ENCODE measurements around the gene BCL2L12. TPM values are rescaled to one million over a fixed set of nuclear protein-coding genes. Genes with fewer than 3 reads are reported as not detected.
"Not testable (repeated sequence)": the region's sequence is repeated elsewhere in the genome, so short reads cannot be mapped to it uniquely, and the experiment has no call there.

BCL2L12 gene
- total RNA-seq, 1 donor: 5.1 TPM

DNA sequence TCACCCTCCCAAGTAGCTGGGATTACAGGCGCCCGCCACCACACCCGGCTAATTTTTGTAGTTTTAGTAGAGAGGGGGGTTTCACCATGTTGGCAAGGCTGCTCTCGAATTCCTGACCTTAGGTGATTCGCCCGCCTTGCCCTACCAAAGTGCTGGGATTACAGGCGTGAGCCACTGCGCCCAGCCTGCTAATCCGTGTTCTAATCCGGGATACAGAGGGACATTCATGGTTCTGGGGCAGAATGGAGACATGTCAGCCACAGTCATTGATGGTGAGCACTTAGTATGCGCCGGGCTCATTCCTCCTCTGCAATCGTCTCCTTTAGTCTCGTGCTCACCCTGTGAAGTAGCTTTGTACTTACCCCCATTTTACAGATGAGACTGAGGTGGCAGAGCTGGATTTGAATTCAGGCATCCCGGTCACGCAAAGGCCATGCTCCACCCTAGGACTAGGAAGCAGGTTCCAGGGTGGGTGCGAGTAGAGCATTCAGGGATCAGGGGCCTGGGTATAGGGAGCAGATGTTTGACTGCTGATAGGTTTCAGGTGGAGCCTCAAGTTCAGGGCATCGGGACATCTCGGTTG is 34.0 kb upstream of the BCL2L12 start:
- peak; percentile 74 for DNase-seq (ENCODE audit: insufficient read length, low spot score, missing footprints)

DNA sequence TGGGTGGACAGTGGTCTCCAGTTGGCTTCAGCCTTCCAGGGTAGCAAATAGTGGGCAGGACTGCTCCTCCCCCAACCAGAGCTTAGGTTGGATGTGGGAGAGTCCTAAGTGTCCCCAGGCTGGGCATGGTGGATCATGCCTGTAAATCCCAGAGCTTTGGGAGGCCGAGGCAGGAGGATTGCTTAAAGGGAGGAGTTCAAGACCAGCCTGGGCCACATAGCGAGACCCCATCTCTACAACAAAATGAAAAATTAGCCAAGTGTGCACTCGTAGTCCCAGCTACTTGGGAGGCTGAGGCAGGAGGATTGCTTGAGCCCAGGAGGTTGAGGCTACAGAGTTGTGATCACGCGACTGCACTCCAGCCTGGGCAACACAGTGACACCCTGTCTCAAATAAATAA is 33.2 kb upstream of the BCL2L12 start:
- H3K36me3 ChIP-seq (ENCODE audit: insufficient read depth, low read length): peaks cover 10% of the 10 kb centered on the region
- no peaks in the 10 kb centered on the region for H3K79me2 ChIP-seq (ENCODE audit: insufficient read depth, low read length)
- H3K9me3 ChIP-seq (ENCODE audit: low read depth, low read length): no peaks in the 10 kb centered on the region
- DNase-seq (ENCODE audit: insufficient read length, low spot score, missing footprints): no peak
- no peak overlapping the region for H3K27ac ChIP-seq (ENCODE audit: low read depth, low read length)
- no peaks in the 10 kb centered on the region for H3K27me3 ChIP-seq (ENCODE audit: insufficient read depth, low read length)
- no peak overlapping the region for H3K4me3 ChIP-seq (ENCODE audit: insufficient read depth, low read length)
- no peaks in the 10 kb centered on the region for H4K20me1 ChIP-seq (ENCODE audit: insufficient read depth, low read length)
- peaks cover 5% of the 10 kb centered on the region for H3K4me1 ChIP-seq (ENCODE audit: insufficient read depth, low read length)
- TF ChIP-seq, protein P1, sequence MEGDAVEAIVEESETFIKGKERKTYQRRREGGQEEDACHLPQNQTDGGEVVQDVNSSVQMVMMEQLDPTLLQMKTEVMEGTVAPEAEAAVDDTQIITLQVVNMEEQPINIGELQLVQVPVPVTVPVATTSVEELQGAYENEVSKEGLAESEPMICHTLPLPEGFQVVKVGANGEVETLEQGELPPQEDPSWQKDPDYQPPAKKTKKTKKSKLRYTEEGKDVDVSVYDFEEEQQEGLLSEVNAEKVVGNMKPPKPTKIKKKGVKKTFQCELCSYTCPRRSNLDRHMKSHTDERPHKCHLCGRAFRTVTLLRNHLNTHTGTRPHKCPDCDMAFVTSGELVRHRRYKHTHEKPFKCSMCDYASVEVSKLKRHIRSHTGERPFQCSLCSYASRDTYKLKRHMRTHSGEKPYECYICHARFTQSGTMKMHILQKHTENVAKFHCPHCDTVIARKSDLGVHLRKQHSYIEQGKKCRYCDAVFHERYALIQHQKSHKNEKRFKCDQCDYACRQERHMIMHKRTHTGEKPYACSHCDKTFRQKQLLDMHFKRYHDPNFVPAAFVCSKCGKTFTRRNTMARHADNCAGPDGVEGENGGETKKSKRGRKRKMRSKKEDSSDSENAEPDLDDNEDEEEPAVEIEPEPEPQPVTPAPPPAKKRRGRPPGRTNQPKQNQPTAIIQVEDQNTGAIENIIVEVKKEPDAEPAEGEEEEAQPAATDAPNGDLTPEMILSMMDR (IDR thresholded peaks at IDR 0.05; ENCODE audit: extremely low read depth, low read depth, low read length): no peak
- no peak overlapping the region for H2AFZ ChIP-seq (ENCODE audit: low read length)
- H3K4me2 ChIP-seq (ENCODE audit: insufficient read depth, low read length): no peak overlapping the region

More for the DNA sequence above, 34.0 kb upstream of the BCL2L12 start:
- Histone ChIP-seq H3K36me3 (ENCODE audit: insufficient read depth, low read length) (peaks cover 18% of the 10 kb centered on the region), H2AFZ (ENCODE audit: low read length) (no peak overlapping the region), H3K9me3 (ENCODE audit: low read depth, low read length) (no peaks in the 10 kb centered on the region), H3K4me3 (ENCODE audit: insufficient read depth, low read length) (no peak overlapping the region), H3K27ac (ENCODE audit: low read depth, low read length) (no peak overlapping the region), H3K4me2 (ENCODE audit: insufficient read depth, low read length) (no peak overlapping the region), H3K4me1 (ENCODE audit: insufficient read depth, low read length) (peaks cover 5% of the 10 kb centered on the region), H3K27me3 (ENCODE audit: insufficient read depth, low read length) (no peaks in the 10 kb centered on the region), H3K79me2 (ENCODE audit: insufficient read depth, low read length) (no peaks in the 10 kb centered on the region), H4K20me1 (ENCODE audit: insufficient read depth, low read length) (no peaks in the 10 kb centered on the region)
- TF ChIP-seq, protein P1 (IDR thresholded peaks at IDR 0.05; ENCODE audit: extremely low read depth, low read depth, low read length): no peak

DNA sequence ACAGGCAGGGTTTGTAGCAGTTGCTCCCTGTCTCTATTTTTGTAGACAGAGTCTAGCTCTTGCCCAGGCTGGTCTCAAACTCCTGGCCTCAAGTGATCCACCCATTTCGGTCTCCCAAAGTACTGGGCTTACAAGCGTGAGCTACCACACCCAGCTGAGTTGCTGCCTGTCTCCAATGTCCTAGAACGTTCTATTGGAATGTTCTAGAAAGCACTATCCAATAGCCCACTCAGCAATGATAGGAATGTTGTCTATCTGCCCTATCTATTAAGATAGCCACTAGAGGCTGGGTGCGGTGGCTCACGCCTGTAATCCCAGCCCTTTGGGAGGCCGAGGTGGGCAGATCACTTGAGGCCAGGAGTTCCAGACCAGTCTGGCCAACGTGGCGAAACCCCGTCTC is 32.5 kb upstream of the BCL2L12 start:
- not testable (repeated sequence) for H3K79me2 ChIP-seq (ENCODE audit: insufficient read depth, low read length); H4K20me1 ChIP-seq (ENCODE audit: insufficient read depth, low read length); H3K4me1 ChIP-seq (ENCODE audit: insufficient read depth, low read length); H3K36me3 ChIP-seq (ENCODE audit: insufficient read depth, low read length); H3K4me2 ChIP-seq (ENCODE audit: insufficient read depth, low read length); H3K27me3 ChIP-seq (ENCODE audit: insufficient read depth, low read length); H2AFZ ChIP-seq (ENCODE audit: low read length); H3K4me3 ChIP-seq (ENCODE audit: insufficient read depth, low read length); H3K27ac ChIP-seq (ENCODE audit: low read depth, low read length); H3K9me3 ChIP-seq (ENCODE audit: low read depth, low read length)
- peak; percentile 26 for DNase-seq (ENCODE audit: insufficient read length, low spot score, missing footprints)

DNA sequence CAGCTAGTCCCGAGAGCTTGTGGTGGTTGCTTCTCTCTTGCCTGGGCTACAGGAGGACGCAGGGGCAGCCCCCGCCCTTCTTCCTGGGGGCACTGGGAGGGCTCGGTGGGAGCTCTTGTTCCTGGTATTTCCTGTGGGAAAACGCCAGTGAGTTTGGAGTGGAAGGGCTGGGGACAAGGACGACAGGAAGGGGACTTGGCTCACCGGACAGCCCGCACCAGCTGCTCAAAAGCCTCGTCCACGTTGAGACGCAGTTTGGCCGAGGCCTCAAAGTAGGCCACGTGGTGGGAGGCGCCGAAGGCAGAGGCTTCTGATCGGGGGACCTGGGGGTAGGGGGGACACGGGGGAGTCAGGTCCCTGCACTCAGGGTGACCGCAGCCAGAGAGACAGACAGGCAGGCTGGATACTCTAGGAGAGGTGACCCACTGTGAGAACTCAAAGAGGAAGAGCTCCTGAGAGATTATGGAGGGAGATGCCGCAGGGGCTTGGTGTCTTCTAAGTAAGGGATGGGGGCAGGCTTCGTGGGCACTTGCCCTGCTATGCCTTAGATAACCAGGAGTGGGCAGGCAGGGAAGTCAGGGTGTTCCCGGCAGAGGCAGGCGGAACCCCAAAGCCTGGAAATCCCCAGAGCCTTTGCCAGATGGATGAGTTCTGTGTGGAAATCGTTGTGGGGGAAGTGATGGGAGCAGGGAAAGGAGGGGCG is 30.1 kb upstream of the BCL2L12 start:
- H4K20me1 ChIP-seq (ENCODE audit: insufficient read depth, low read length): no peaks in the 10 kb centered on the region
- no peaks in the 10 kb centered on the region for H3K9me3 ChIP-seq (ENCODE audit: low read depth, low read length)
- peaks cover 21% of the 10 kb centered on the region for H3K4me1 ChIP-seq (ENCODE audit: insufficient read depth, low read length)
- no peak overlapping the region for H3K27ac ChIP-seq (ENCODE audit: low read depth, low read length)
- no peaks in the 10 kb centered on the region for H3K27me3 ChIP-seq (ENCODE audit: insufficient read depth, low read length)
- DNase-seq (ENCODE audit: insufficient read length, low spot score, missing footprints): peak; percentile 74
- no peak overlapping the region for H2AFZ ChIP-seq (ENCODE audit: low read length)
- peaks cover 7% of the 10 kb centered on the region for H3K36me3 ChIP-seq (ENCODE audit: insufficient read depth, low read length)
- TF ChIP-seq, protein P1 (IDR thresholded peaks at IDR 0.05; ENCODE audit: extremely low read depth, low read depth, low read length): no peak
- H3K4me2 ChIP-seq (ENCODE audit: insufficient read depth, low read length): no peak overlapping the region
- H3K4me3 ChIP-seq (ENCODE audit: insufficient read depth, low read length): no peak overlapping the region
- peaks cover 14% of the 10 kb centered on the region for H3K79me2 ChIP-seq (ENCODE audit: insufficient read depth, low read length)
